HG03378 (cell line): ENCODE data around the gene VPS11.
"Not testable (repeated sequence)": the region's sequence is repeated elsewhere in the genome, so short reads cannot be mapped to it uniquely, and the experiment has no call there.

Experiments used
- ATAC-seq: cut with Tn5 transposase; IDR thresholded peaks from one replicate; pipeline ENCODE4 v1.9.1; 2021; ENCODE audit warnings: mild to moderate bottlenecking, moderate library complexity; ENCODE audit not compliant: unreplicated experiment

The VPS11 gene

GRCh38 chr11:119034813-119035212, 32.8 kb upstream of the VPS11 start:
- ATAC-seq: no peak

GRCh38 chr11:119038884-119039283, 28.7 kb upstream of the VPS11 start:
- ATAC-seq: no peak

- ATAC-seq: not testable (repeated sequence)
Measured at GRCh38 chr11:119039471-119039870, 28.1 kb upstream of the VPS11 start.

GRCh38 chr11:119041821-119042514, 25.6 kb upstream of the VPS11 start:
- ATAC-seq: no peak

GRCh38 chr11:119042927-119043326, 24.7 kb upstream of the VPS11 start:
- no peak for ATAC-seq

- ATAC-seq: no peak
Measured at GRCh38 chr11:119044708-119045107, 22.9 kb upstream of the VPS11 start.

GRCh38 chr11:119046489-119046888, 21.1 kb upstream of the VPS11 start:
- ATAC-seq: no peak

GRCh38 chr11:119047205-119047604, 20.4 kb upstream of the VPS11 start:
- ATAC-seq: no peak

- ATAC-seq: no peak
Measured at GRCh38 chr11:119048644-119049043, 19.0 kb upstream of the VPS11 start.

GRCh38 chr11:119049081-119049480, 18.5 kb upstream of the VPS11 start:
- no peak for ATAC-seq

GRCh38 chr11:119051440-119052162, 16.0 kb upstream of the VPS11 start:
- ATAC-seq: peak; percentile 44

- ATAC-seq: peak; percentile 9
Measured at GRCh38 chr11:119052163-119052814, 15.3 kb upstream of the VPS11 start.

- no peak for ATAC-seq
Measured at GRCh38 chr11:119054418-119054817, 13.2 kb upstream of the VPS11 start.

- ATAC-seq: no peak
Measured at GRCh38 chr11:119055901-119056300, 11.7 kb upstream of the VPS11 start.

GRCh38 chr11:119056421-119056999, 11.1 kb upstream of the VPS11 start:
- ATAC-seq: peak; percentile 8

GRCh38 chr11:119057000-119057769, 10.4 kb upstream of the VPS11 start, which contains the start of gene HYOU1:
Gene HYOU1, minus strand, starts transcription at chr11:119057205. Its CDS starts 1,045 bp downstream, at chr11:119056160.
- ATAC-seq: peak; percentile 73

GRCh38 chr11:119059128-119059527, 8.5 kb upstream of the VPS11 start:
- ATAC-seq: not testable (repeated sequence)

- no peak for ATAC-seq
Measured at GRCh38 chr11:119061256-119061655, 6.4 kb upstream of the VPS11 start.

GRCh38 chr11:119062779-119063178, 4.8 kb upstream of the VPS11 start:
- ATAC-seq: no peak

- no peak for ATAC-seq
Measured at GRCh38 chr11:119065369-119065768, 2.2 kb upstream of the VPS11 start.

- ATAC-seq: no peak
Measured at GRCh38 chr11:119077839-119078238, 10.2 kb downstream of the VPS11 start.
